NT2/D1 (cell line): Measurements from ENCODE around the gene STRBP.
A peak's percentile ranks its signal among the peaks of the same experiment; 100 is the strongest.

ENCODE experiments used
- DNase-seq: peaks from one replicate; pipeline ENCODE4 v3.0.0-alpha.2; 2011; ENCODE audit warnings: low read depth, low spot score
- H3K27me3 ChIP-seq: 2 replicates; pipeline ENCODE4 v1.6.0; 2011; ENCODE audit warnings: mild to moderate bottlenecking; ENCODE audit not compliant: insufficient read length, insufficient read depth
- H3K36me3 ChIP-seq: 2 replicates; pipeline ENCODE4 v1.6.1; 2011; ENCODE audit warnings: mild to moderate bottlenecking, low read length, mixed read lengths; ENCODE audit not compliant: insufficient read depth, insufficient read length
- H3K4me1 ChIP-seq: 2 replicates; pipeline ENCODE4 v1.5.1; 2011; ENCODE audit not compliant: insufficient read depth, insufficient read length
- H3K4me3 ChIP-seq: 2 replicates; pipeline ENCODE4 v1.5.1; 2011; ENCODE audit warnings: low read depth; ENCODE audit not compliant: insufficient read length
- H3K9ac ChIP-seq: 2 replicates; pipeline ENCODE4 v1.6.0; 2011; ENCODE audit warnings: low read depth; ENCODE audit not compliant: insufficient read length
- H3K9me3 ChIP-seq: 2 replicates; pipeline ENCODE4 v1.5.1; 2011; ENCODE audit warnings: mild to moderate bottlenecking, low read length; ENCODE audit not compliant: insufficient read depth
- SUZ12 ChIP-seq: IDR thresholded peaks from 2 replicates; pipeline ENCODE4 v1.6.1; 2011; ENCODE audit not compliant: insufficient read length, insufficient read depth; ENCODE audit errors: extremely low read depth
- YY1 ChIP-seq: IDR thresholded peaks from 2 replicates; pipeline ENCODE4 v1.6.1; 2011; ENCODE audit not compliant: insufficient read length, insufficient read depth
- ZNF274 ChIP-seq: IDR thresholded peaks from 2 replicates; pipeline ENCODE4 v1.6.1; 2011; ENCODE audit warnings: mild to moderate bottlenecking, low read depth, low read length

The STRBP gene

DNA sequence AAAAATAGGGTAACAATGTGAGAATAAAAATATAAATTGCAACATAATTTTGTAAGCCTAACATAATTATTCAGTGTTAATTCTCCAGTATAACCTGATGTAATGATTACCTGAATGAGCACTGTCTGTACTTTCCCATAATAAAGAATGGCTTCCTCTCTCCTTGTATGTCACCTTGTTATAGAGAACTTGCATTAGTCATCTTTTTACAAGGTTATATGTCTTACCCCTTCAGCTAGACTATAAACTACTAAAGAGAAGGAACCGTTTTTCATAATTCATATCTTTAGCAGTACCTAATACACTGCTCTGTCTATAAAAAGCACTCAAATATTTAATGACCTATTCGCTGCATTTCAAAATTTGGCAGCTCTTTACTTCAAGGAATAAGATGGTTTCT lies 19.8 kb downstream of the STRBP start:
- no peaks in the 10 kb centered on the region for H3K27me3 ChIP-seq
- H3K4me3 ChIP-seq, result no peak overlapping the region
- 0 out of 2 replicates have a peak, but pooled peaks cover 7% of the 10 kb centered on the region for H3K9me3 ChIP-seq
- no peaks in the 10 kb centered on the region for H3K36me3 ChIP-seq
- TF ChIP-seq ZNF274, result no peak
- TF ChIP-seq SUZ12, result no peak
- no peak for TF ChIP-seq YY1
- no peak for DNase-seq
- H3K4me1 ChIP-seq, result no peaks in the 10 kb centered on the region
- H3K9ac ChIP-seq, result no peak overlapping the region

- H3K9me3 ChIP-seq, result 0 out of 2 replicates have a peak, but pooled peaks cover 10% of the 10 kb centered on the region
- H3K9ac ChIP-seq, result no peak overlapping the region
- no peaks in the 10 kb centered on the region for H3K36me3 ChIP-seq
- DNase-seq, result no peak
- no peak overlapping the region for H3K4me3 ChIP-seq
- H3K4me1 ChIP-seq, result no peaks in the 10 kb centered on the region
- H3K27me3 ChIP-seq, result no peaks in the 10 kb centered on the region
- no peak for TF ChIP-seq SUZ12
- TF ChIP-seq ZNF274, result no peak
- TF ChIP-seq YY1, result no peak
Measured at GRCh38 chr9:123246534-123246933, 21.9 kb downstream of the STRBP start.

- no peak for DNase-seq
- TF ChIP-seq SUZ12, result no peak
- Histone ChIP-seq H3K9me3 (0 out of 2 replicates have a peak, but pooled peaks cover 10% of the 10 kb centered on the region), H3K36me3 (no peaks in the 10 kb centered on the region), H3K4me1 (no peaks in the 10 kb centered on the region), H3K27me3 (no peaks in the 10 kb centered on the region), H3K4me3 (no peak overlapping the region), H3K9ac (no peak overlapping the region)
Measured at GRCh38 chr9:123239726-123240125, 28.7 kb downstream of the STRBP start.

GRCh38 chr9:123238365-123238764 lies 30.0 kb downstream of the STRBP start:
- Histone ChIP-seq H3K9ac (no peak overlapping the region), H3K4me3 (no peak overlapping the region), H3K9me3 (0 out of 2 replicates have a peak, but pooled peaks cover under 1% of the 10 kb centered on the region), H3K36me3 (no peaks in the 10 kb centered on the region), H3K4me1 (no peaks in the 10 kb centered on the region), H3K27me3 (no peaks in the 10 kb centered on the region)
- DNase-seq, result no peak
- TF ChIP-seq YY1, result no peak
- TF ChIP-seq ZNF274, result no peak
- TF ChIP-seq SUZ12, result no peak

- H3K9ac ChIP-seq, result no peak overlapping the region
Measured at GRCh38 chr9:123237220-123237619, 31.2 kb downstream of the STRBP start.

GRCh38 chr9:123235448-123235847 lies 32.9 kb downstream of the STRBP start:
- H3K9ac ChIP-seq, result no peak overlapping the region
- H3K9me3 ChIP-seq, result no peaks in the 10 kb centered on the region
- no peaks in the 10 kb centered on the region for H3K27me3 ChIP-seq
- H3K4me1 ChIP-seq, result no peaks in the 10 kb centered on the region
- no peaks in the 10 kb centered on the region for H3K36me3 ChIP-seq
- DNase-seq, result no peak
- no peak for TF ChIP-seq ZNF274
- TF ChIP-seq SUZ12, result no peak
- TF ChIP-seq YY1, result no peak
- no peak overlapping the region for H3K4me3 ChIP-seq

More at GRCh38 chr9:123237220-123237619, 31.2 kb downstream of the STRBP start:
- H3K27me3 ChIP-seq, result no peaks in the 10 kb centered on the region
- no peak overlapping the region for H3K4me3 ChIP-seq
- H3K4me1 ChIP-seq, result no peaks in the 10 kb centered on the region
- H3K36me3 ChIP-seq, result no peaks in the 10 kb centered on the region
- no peak for DNase-seq
- no peak for TF ChIP-seq ZNF274
- TF ChIP-seq YY1, result no peak
- TF ChIP-seq SUZ12, result no peak
- H3K9me3 ChIP-seq, result no peaks in the 10 kb centered on the region

DNA sequence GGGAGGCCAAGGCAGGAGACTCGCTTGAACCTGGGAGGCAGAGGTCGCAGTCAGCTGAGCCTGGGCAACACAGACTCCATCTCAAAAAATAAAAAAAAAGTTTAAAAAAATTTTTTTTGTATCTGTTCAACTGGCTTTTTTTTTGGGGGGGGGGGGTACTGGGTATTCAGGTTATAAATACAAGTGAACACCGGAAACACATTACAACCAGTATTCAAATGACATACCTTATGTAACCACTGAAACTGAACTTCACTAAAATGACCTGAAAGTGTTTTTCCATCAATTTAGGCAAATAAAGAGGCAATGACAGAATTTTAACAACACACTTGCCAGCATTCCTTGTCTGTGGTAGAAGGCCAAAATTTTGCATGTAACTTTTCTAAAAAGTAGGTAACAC lies 33.5 kb downstream of the STRBP start:
- no peaks in the 10 kb centered on the region for H3K9me3 ChIP-seq
- H3K27me3 ChIP-seq, result no peaks in the 10 kb centered on the region
- H3K9ac ChIP-seq, result no peak overlapping the region
- no peaks in the 10 kb centered on the region for H3K4me1 ChIP-seq
- no peak for DNase-seq
- no peak overlapping the region for H3K4me3 ChIP-seq
- TF ChIP-seq YY1, result no peak
- no peak for TF ChIP-seq SUZ12
- no peak for TF ChIP-seq ZNF274
- H3K36me3 ChIP-seq, result no peaks in the 10 kb centered on the region

DNA sequence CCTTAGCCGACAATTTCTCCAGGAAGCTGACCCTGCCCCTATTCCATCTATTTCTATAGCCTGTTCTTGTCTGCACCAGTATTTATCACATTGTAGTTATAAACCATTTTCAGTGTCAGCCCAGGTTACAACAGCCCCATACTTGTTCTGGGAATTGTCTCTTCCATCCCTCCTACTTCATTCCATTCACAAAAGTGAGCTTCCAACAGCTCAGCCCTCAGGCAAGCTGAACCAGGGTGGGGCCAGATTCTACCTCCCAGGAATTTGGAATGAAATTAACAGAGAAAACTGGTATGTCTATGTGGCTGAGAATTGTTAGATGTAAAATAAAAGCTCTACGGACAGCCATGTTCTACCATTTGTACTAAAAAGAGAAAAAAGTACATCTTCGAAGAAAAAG lies 36.1 kb downstream of the STRBP start:
- H3K9ac ChIP-seq, result no peak overlapping the region
- no peaks in the 10 kb centered on the region for H3K36me3 ChIP-seq
- peak; percentile 27 for DNase-seq
- no peaks in the 10 kb centered on the region for H3K27me3 ChIP-seq
- H3K4me1 ChIP-seq, result no peaks in the 10 kb centered on the region
- no peaks in the 10 kb centered on the region for H3K9me3 ChIP-seq
- TF ChIP-seq ZNF274 (no peak), YY1 (no peak), SUZ12 (no peak)
- no peak overlapping the region for H3K4me3 ChIP-seq
